ENCODE data around the gene MACROD2. TPM values are rescaled to one million over a fixed set of nuclear protein-coding genes. Genes with fewer than 3 reads are reported as not detected.

The MACROD2 gene
- polyA plus RNA-seq, 1 donor (not counting 4 experiments of a cell fraction or from before 2014, with no cell fraction given), result 0.71 TPM

- Histone ChIP-seq H3K79me2 (ENCODE audit: control insufficient read depth, insufficient read depth, low read length) (no peaks in the 10 kb centered on the region), H3K27me3 (ENCODE audit: control insufficient read depth, extremely low read depth, insufficient read depth, low read length) (no peaks in the 10 kb centered on the region), H3K36me3 (ENCODE audit: control insufficient read depth in 2 of 2, extremely low read depth in 1 of 2, insufficient read depth in 2 of 2, low read length in 2 of 2) (no peaks in the 10 kb centered on the region), H4K20me1 (ENCODE audit: control insufficient read depth, extremely low read depth, insufficient read depth, low read length) (no peaks in the 10 kb centered on the region), H3K9me1 (ENCODE audit: control insufficient read depth, extremely low read depth, insufficient read depth, low read length) (no peaks in the 10 kb centered on the region), H3K9me3 (ENCODE audit: control insufficient read depth, low read depth, low read length) (no peaks in the 10 kb centered on the region), H3K9ac (ENCODE audit: control insufficient read depth, extremely low read depth, insufficient read depth, low read length) (peak overlapping the region; percentile 86), H3K4me2 (ENCODE audit: control insufficient read depth, extremely low read depth, insufficient read depth, low read depth, low read length) (peak overlapping the region; percentile 79), H2AFZ (ENCODE audit: control insufficient read depth, low read length) (peak overlapping the region; percentile 54), H3K4me1 (ENCODE audit: control insufficient read depth, extremely low read depth, insufficient read depth, low read length) (peaks cover 47% of the 10 kb centered on the region), H3K4me3 (ENCODE audit: control insufficient read depth in 2 of 3, extremely low read depth in 1 of 3, insufficient read depth in 2 of 3, low read depth in 1 of 3, low read length in 3 of 3) (peak overlapping the region in 2 of 3 experiments; percentile 15 to 49), H3K27ac (ENCODE audit: control insufficient read depth, insufficient read depth, low read length) (peak overlapping the region; percentile 100)
- FAIRE-seq, result peak; percentile 99
- dilution Hi-C loops (cut with MboI; ENCODE audit: extremely low pct_ligation_motif_present, low sequenced_read_pairs), result no loop called here
- TF ChIP-seq EZH2 (IDR thresholded peaks at IDR 0.05; ENCODE audit: low read length) (no peak), CTCF (optimal IDR thresholded peaks at IDR 0.05 in 1 of 3, IDR thresholded peaks at IDR 0.05 in 1 of 3, conservative IDR thresholded peaks at IDR 0.05 in 1 of 3; ENCODE audit: extremely low read depth in 1 of 3, insufficient read depth in 2 of 3, low read length in 3 of 3) (no peak)
- DNase-seq (ENCODE audit: low read depth, low spot score), result peak; percentile 96
Observed at GRCh38 chr20:14288341-14289330, 293.3 kb downstream of the MACROD2 start.

GRCh38 chr20:14291502-14291901 is 296.2 kb downstream of the MACROD2 start:
- dilution Hi-C loops (cut with MboI; ENCODE audit: extremely low pct_ligation_motif_present, low sequenced_read_pairs), result no loop called here
- Histone ChIP-seq H3K36me3 (ENCODE audit: control insufficient read depth in 2 of 2, extremely low read depth in 1 of 2, insufficient read depth in 2 of 2, low read length in 2 of 2) (no peaks in the 10 kb centered on the region), H3K4me3 (ENCODE audit: control insufficient read depth in 2 of 3, extremely low read depth in 1 of 3, insufficient read depth in 2 of 3, low read depth in 1 of 3, low read length in 3 of 3) (no peak overlapping the region), H4K20me1 (ENCODE audit: control insufficient read depth, extremely low read depth, insufficient read depth, low read length) (no peaks in the 10 kb centered on the region), H3K79me2 (ENCODE audit: control insufficient read depth, insufficient read depth, low read length) (no peaks in the 10 kb centered on the region), H3K9ac (ENCODE audit: control insufficient read depth, extremely low read depth, insufficient read depth, low read length) (no peak overlapping the region), H3K4me2 (ENCODE audit: control insufficient read depth, extremely low read depth, insufficient read depth, low read depth, low read length) (no peak overlapping the region), H3K27me3 (ENCODE audit: control insufficient read depth, extremely low read depth, insufficient read depth, low read length) (no peaks in the 10 kb centered on the region), H3K27ac (ENCODE audit: control insufficient read depth, insufficient read depth, low read length) (no peak overlapping the region), H3K9me3 (ENCODE audit: control insufficient read depth, low read depth, low read length) (no peaks in the 10 kb centered on the region), H3K9me1 (ENCODE audit: control insufficient read depth, extremely low read depth, insufficient read depth, low read length) (no peaks in the 10 kb centered on the region), H3K4me1 (ENCODE audit: control insufficient read depth, extremely low read depth, insufficient read depth, low read length) (peaks cover 35% of the 10 kb centered on the region), H2AFZ (ENCODE audit: control insufficient read depth, low read length) (peak overlapping the region; percentile 39)
- DNase-seq (ENCODE audit: low read depth, low spot score), result no peak
- TF ChIP-seq CTCF (optimal IDR thresholded peaks at IDR 0.05 in 1 of 3, IDR thresholded peaks at IDR 0.05 in 1 of 3, conservative IDR thresholded peaks at IDR 0.05 in 1 of 3; ENCODE audit: extremely low read depth in 1 of 3, insufficient read depth in 2 of 3, low read length in 3 of 3), result no peak
- no peak for TF ChIP-seq EZH2 (IDR thresholded peaks at IDR 0.05; ENCODE audit: low read length)
- no peak for FAIRE-seq
